Measurements from ENCODE around the gene FOXJ1.

Gene FOXJ1

DNA sequence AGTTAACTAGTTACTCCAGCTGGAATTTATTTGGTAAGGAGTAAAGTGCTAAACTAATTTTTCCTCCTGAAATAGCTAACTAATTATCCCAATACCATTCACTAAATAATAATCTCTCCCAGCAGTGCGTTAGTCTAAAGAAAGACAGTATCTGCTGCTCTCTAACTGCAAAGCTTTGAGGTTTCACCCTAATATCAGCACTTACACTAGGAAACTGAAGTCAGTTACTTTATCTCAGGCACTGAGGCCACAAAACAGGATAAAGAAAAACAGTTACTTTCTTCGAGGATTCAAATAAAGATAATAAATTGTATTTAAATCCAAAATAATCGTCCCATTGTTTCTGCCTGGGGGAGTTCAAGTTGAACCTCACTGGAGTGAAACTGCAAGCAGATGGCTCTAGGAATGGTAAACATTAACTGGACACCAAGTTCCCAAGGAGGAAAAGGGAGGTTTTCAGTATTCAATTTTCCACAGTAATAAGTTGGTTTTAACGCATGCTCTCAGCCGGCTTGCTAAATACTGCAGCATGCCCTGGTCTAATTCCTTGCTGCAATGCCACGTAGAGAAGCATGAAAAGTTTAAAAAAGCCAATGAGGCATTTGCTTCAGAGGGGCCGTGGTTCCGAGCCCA lies 20.0 kb upstream of the FOXJ1 start:
- DNase-seq (ENCODE audit: low read depth in 2 of 2): no peak

DNA sequence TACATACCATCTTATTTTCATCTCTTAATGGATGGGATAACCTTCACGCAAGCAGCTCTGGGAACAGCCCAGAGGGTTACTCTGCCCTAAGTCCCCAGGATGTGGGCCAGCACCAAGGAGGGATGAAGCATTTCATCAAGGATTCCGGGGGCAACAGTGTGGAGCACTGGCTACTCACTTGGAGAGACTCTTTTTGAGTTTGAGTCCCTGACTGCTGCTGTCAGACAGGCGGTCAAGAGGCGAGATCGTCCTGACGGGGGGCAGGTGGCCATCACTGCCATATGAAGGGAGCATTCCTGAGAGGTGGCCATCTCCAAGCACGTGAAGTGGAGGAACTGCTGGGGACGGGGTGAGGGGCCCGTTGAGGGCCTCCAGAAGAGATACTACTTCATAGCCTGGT lies 18.1 kb upstream of the FOXJ1 start:
- DNase-seq (ENCODE audit: low read depth in 2 of 2): no peak

DNA sequence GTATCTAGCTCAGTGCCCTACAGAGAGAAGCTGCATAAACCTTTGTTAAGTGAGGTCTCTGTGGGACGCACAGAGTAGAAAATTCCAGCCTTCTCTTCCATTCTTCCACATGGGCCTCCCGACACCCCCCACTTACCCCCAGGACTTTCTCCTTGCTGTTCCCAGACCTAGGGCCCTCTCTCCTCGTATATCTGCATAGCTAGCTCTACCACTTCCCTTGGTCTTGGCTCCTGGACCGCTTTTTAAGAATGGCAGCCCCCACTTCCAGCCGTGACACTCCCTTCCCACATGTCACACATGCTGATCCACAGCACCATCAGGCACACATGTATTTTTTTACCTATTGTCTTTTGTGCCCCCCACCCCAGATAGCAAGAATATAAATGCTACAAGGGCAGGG lies 16.7 kb upstream of the FOXJ1 start:
- no peak for DNase-seq (ENCODE audit: low read depth in 2 of 2)

DNA sequence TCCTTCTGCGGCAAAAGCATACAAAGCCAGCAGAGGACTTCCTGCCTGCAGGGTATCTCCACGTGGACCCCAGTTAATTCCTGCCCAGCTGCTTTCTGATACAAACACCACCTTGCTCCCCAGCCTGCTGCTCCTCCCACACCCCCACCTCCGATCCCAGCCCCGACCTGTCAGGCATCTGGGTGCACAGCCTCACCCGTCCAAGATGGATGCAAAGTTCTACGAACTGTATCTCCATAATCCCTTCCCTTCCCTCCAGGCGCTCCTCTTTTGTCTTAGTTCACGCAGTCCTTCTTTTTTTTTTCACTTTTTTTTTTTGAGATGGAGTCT lies 15.6 kb upstream of the FOXJ1 start:
- no peak for DNase-seq (ENCODE audit: low read depth in 2 of 2)

DNA sequence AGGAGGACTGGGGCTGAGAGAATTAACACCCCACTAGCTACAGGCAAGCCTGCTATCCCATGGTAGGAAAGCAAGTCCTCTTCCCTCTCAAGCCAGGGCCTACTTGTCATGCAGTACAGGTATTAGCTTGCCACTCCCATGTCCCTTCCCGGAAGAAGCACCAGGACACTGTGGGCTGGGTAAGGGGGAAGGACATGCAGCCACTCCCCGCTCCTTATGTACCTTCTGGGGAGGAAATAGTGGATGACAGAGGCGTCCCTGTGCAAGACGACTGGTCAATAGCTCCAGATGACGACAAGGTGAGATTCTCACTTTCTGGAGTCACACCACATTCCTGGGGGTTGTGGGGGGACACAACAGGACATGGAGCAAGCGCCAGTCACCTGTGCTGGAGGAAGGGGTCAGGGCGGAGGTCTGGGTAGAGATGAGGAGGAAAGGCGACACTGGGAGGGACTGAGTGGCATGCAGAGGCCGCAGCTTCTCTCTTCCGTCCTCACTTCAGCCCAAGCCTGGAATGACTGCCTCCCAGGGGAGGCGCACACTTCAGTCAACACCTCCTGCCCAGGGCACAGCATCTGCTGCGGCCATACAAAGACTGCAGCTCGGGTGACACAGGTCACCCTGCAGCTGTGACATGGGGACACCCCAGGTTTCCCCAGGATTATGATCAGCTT lies 15.1 kb upstream of the FOXJ1 start:
- no peak for DNase-seq (ENCODE audit: low read depth in 2 of 2)

DNA sequence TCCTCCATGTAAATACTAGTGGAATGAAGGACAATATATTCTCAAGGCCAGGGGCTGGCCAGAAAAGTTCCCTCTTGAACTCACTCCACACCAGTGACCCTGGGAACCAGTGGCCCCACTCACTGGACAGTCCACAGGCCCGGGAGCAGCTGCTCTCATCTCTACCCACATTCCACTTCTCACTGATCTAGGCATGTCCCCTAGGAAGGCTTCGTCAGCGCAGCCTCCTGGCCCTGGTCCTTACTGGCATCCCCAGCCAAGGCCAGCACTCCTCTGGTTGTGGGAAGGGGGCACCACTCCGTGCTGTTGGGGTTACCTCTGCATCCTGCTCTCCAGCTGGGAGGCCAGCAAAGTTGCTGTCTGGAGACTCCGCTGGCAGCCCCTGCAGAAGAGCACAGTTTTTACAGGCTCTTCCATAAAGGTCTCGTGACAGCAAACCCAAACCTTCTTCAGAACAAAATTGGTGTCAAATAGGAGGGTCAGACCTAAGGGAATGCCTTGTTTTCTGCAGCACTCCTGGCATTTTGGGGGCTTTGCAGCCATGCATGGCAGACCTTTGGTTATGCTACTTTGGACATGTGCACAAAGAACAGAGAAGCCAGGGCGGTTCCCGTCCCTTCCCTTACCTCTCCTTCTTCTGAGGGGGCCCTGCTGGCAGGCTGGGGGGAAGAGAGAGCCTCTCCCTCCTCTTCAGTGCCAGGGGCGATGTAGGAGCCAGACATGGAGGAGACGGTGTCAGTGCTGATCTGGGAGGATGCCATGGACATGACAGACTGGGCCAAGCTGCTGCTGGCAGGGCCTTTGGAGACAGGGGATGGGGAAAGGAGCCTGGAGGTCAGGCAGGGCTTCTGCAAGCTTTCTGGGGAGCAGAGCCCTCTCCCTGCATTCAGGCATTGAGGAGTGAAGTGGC lies 14.1 kb upstream of the FOXJ1 start:
- DNase-seq (ENCODE audit: low read depth in 2 of 2): no peak

DNA sequence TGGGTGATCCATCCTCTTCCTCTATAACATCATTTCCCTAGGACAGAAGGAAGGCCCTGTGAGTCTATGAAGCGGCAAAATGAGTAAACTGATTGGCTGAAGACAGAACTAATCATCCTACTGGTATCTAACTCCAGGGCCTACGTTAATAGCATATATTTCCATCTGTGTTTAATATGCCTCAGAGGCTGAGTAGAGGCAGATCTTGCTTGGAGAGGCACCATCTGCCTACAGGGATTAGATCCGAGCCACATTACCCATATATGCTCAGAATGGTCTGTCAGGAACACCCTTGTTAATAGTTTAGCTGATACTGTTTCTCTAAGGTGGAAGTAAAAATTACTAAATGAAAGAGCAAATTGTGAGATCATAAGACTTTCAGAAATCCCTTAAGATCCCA lies 13.2 kb upstream of the FOXJ1 start:
- DNase-seq (ENCODE audit: low read depth in 2 of 2): no peak

DNA sequence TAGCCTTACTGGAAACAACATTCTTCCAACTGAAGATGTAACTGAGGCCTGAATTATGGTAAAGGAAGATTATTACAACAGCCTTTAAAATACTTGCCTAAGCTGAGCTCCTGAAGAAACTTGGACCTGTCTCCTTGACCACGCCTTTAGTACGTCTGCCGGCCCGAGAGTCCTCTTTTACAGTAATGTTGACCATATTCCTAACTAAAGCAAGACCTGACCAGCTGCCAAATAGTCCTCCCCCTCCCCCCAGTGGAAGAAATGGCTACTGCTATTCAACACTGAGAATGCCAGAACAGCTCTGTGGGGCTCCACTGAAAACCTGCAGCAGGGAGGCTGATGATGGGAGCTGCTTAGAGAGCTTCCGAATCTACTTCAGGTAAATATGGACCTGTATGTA lies 12.6 kb upstream of the FOXJ1 start:
- DNase-seq (ENCODE audit: low read depth in 2 of 2): no peak

DNA sequence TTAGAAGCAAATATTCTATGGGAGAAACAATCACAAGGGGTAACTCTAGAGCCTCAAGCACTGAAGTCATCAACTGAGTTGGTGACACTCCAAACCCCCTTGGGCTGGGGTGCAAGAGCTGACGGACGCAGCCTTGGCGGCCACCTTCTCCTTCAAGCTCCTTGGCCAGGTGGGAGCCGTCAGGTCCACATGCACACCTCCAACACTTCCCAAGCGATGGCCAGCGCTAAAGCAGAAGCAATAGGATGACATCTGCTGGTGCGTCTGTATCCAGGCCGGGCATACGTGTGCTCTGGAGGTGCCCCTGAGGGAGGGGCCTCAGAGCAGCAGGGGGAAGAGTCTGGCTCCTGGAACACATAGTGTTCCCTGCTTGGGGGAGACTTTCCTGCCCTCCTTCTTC lies 12.2 kb upstream of the FOXJ1 start:
- no peak for DNase-seq (ENCODE audit: low read depth in 2 of 2)

DNA sequence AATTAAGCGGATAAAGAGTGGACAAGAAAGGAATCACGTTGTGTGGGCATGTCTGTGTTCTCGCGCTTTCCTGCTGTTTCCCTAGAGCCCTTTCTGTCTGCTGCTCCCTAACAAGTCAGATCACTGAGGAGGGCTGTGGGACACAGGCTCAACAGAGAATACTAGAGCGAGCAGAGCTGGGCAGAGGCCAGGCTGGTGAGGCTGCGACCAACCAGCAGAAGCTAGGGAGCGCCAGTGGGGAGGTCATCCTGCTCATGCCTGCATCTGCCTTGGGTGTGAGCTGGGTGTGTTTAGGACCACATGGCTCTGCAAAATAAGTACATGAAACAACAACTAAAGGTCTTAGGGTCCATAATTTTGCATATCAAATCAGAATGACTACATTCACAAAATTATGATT lies 11.5 kb upstream of the FOXJ1 start:
- no peak for DNase-seq (ENCODE audit: low read depth in 2 of 2)

DNA sequence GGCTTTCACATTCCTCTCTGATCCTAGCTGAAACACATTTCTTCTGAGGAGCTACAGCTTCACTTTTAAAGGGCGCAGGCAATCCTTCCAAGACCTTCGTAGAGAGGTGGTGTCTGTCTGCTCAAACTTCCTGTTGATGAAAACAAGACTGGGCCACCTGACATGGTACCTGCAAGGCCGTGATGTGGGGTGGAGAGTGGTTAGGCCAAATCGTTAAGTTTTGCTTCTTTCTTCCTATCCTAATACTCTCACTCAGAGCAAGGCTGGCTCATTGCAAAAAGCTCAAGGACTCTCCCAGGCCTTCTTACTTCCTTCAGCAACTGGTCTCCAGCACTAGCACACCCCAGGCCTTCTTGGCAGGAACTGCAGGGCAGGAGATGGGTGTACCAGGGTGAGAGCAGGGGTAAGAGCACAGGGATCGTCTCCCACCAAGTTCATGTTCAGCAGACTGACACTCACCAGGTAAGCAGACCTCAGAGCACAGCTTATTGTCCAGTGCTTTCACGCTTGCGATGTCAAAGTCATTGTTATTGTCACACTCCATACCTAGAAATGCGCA lies 10.9 kb upstream of the FOXJ1 start:
- no peak for DNase-seq (ENCODE audit: low read depth in 2 of 2)

DNA sequence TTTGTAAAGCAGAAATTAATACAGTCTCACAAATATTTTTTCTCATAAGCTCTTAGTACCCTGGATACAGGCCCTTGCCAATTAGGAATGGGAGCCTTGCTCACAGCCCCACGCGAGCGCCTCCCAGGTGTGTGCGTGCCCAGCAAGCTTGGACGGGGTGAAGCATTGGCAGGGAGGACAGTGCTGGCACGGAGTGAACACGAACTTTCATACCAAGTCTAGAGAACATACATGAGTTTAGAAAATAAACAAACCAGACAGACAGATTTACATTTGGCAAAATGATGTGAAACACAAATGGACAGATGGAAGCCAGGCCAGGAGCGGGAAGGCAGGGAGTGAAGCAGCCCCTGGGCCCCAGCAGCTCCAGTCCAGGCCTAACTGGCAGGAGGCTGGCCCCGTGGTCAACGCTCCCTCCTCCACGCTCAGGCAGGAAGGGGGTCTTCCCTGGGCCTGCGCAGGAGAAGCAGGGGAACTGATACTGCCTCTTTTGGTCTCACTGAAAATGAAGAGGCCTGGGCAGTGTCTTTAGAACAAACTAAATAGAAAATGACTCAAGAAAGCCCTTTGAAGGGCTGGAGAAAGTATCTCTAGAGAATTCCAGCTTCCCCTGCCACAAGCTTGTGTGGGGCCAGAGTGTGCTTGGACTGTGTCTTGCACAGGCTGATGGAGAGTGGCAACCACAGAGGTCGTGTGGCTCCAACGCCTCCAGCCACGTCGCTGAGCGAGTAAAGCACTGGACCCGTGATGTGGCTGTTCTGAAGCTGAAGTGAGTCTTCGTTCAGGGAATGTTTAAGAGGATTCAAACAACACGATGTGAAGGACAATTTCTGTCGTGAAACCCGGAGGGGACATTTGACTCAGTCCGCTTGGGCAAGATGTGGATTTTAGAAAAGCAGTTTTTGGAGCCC lies 9.9 kb upstream of the FOXJ1 start:
- DNase-seq (ENCODE audit: low read depth in 2 of 2): no peak

DNA sequence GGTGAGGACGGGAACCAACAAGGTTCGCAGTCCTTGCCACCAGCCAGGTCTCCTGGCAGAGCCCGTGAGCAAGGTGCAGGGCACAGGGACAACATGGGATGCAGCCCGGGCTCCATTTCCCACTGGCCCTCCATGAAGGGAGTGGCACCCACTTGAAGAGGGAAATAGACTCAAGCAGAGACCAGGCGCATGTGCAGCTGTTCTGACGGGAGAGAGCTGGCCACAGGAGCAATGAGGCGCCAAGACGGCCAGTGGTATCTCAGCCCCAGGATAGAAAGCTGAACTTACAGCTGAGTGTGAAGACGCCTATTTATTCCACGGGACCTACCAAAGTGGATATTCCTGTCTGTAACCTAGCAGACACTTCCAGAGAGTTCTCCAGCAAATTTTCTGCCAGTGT lies 8.2 kb upstream of the FOXJ1 start:
- DNase-seq (ENCODE audit: low read depth in 2 of 2): no peak

DNA sequence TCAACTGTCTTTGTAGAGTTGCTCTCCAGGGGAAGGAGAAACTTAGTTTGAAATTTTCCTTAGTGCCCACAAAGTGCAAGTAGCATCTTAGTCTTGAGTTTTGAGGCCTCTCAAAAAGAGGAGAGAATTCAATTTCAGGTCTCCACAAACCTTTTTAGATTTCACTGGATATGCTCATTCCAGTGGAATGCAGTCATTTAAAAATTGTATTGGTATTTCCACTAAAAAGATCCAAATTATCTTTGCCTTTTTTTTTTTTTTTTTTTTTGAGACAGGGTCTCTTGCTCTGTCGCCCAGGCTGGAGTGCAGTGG lies 6.9 kb upstream of the FOXJ1 start:
- no peak for DNase-seq (ENCODE audit: low read depth in 2 of 2)

DNA sequence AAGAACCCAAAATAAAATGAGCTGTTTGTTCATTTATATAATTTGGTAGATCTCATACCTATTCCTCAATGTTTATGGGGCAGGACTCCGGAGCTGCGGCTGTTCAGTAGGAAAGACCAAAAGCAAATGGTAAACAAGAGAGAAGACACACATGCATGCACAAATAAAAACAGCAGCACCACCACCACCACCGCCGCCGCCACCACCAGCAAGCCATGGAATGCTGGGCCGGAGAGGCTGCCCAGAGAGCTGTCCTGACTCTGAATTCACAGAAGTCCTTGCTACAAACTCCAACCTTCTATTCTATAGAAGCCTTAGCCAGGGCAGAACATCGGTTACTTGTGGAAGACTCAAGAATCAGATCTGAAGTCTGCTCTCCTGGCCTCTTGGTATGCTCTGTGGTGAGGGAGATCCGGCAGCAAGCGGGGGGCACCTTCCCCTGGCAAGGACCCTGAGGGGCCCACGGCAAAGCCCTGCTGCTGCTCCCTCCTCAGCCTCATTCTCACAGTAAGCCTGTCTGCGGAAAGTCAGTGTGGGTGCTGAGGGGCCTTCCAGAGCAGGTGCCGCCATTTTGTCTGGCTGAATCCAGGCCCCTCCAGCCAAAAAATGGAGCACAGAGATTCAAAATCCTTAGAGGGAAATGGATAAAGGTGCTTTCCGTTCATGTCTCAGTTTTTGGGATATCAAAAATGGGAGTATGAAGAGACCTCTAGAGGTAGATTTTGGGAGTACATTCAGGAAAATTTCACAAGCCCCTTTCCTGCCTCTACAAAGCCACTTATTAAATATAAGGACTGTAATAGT lies 6.4 kb upstream of the FOXJ1 start:
- DNase-seq (ENCODE audit: low read depth in 2 of 2): no peak

DNA sequence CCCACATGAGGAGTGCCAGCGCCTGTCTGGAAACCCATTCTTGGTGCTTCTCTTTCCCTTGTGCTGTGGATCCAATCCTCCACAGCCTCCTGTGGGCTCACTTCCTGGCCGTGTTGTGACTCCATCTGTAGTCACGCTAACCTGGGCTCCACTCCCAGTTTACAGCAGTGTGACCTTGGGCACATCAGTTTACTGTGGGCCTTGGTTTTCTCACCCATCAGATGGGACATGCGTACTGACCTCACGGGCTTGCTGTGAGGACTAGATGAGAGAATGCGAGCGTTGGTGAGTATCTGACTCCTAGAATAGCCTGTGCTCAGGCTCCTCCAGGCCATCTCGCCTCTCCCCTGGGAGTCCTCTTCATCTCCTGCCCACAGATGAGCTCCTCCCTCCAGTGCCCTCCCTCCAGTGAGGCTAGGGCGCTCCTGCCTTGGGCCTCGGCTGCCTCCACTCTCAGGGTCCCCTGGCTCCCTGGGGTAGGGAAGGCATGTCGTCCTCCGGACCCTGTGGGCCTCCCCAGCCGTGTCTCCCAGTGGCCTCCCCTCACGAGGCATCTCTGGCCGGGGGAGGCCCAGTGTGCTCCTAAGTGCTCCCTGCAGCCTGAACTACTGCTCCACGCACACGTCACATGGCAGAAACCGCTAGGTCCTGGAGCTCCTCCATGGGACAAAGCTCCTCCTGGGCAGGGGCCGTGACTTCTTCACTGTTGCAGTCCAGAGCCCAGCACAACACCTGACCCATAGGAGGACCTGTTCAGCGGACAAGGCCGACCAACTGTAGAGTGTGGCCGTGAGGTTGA lies 5.2 kb upstream of the FOXJ1 start:
- no peak for DNase-seq (ENCODE audit: low read depth in 2 of 2)

DNA sequence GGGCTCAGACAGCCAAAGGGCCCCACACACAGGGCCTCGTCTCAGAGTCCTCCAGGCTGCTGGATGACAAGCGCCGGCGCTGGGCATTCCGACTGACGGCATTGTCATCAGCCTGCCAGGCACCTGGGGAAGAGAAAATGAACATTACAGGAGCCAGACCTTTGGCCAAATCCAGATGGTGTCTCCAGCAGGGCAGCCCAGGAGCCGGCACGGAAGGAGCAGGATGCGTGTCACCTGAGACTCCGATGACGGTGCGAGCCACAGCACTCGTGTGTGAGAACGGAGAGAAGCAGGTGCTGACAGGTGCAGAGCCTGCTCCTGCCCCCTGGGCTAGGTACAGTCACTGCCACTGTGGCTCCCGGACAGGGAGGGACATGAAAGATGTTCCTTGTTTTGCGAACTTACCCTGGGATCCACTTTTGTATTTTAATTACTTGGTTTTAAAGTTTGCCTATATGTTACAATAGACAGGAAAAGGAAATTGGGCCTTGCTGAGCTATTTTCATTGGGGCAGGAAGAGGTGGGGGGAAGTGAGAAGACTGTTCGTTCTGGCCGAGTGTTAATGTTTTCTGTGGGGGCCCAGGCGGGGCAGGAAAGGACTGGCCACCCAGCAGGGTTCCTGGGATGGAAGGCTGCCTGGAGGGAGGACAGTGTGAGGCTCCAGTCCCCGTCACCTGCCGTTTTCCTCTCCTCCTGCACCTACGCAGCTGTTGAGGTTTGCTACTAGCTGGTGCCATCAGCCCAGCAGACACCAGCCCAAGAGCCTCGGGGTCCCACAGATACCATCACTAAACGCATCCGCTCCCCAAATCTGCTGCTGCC lies 4.4 kb upstream of the FOXJ1 start:
- no peak for DNase-seq (ENCODE audit: low read depth in 2 of 2)

DNA sequence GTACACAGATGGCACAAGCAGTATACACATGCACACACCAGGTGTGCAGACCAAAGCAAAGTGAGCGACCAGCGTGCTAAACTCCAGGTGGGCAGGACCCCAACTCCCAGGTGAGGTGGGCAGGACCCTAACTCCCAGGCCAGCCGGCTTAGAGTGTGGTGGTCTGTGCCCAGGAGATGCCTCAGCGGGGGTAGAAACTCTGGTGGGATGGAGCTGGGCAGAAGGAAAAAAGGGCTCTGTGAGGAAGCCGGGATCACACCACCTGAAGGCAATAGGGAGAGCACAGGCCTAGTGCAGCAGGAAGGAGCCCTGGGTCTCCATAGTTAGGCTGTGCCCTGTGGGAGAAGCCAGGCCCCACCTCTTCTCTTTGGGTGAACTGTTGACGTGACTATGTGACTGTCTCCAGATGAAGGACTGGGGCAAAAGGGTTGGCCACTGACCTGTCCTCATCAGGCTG lies 1.6 kb upstream of the FOXJ1 start:
- DNase-seq (ENCODE audit: low read depth in 2 of 2): no peak

DNA sequence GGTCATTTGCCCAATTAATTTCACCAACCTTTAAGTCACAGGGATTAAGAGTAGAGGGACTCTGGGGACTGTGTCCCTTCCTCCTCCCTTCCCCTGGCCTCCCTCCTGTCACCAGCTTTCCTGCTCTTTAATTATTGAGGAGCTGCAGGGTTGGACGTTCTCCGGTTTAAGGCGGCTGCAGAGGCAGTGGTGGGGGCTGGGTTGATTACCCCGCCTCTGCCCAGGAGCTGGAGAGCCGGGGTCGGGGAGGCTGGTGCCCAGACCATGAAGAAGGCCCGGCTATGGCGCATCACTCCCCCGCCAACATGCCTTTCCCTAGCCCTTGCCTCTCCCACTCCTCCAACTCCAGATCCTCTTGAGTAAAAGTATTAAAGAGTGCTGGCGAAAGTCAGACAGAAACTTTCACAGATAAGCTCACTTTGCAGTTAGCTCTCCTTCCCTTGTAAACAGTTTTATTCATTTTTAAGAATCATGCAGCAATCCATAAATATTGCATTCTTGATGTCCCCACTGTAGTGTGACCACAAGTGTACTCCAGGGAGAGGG lies 1.1 kb upstream of the FOXJ1 start:
- no peak for DNase-seq (ENCODE audit: low read depth in 2 of 2)

Data from stimulated activated CD4-positive, alpha-beta T cell treated with anti-CD3 and anti-CD28 coated beads, Interleukin-4, amount 100 ng/mL, for 48 hours (primary cell).